Measurements from ENCODE around the gene ZNF124.

ZNF124 gene

DNA sequence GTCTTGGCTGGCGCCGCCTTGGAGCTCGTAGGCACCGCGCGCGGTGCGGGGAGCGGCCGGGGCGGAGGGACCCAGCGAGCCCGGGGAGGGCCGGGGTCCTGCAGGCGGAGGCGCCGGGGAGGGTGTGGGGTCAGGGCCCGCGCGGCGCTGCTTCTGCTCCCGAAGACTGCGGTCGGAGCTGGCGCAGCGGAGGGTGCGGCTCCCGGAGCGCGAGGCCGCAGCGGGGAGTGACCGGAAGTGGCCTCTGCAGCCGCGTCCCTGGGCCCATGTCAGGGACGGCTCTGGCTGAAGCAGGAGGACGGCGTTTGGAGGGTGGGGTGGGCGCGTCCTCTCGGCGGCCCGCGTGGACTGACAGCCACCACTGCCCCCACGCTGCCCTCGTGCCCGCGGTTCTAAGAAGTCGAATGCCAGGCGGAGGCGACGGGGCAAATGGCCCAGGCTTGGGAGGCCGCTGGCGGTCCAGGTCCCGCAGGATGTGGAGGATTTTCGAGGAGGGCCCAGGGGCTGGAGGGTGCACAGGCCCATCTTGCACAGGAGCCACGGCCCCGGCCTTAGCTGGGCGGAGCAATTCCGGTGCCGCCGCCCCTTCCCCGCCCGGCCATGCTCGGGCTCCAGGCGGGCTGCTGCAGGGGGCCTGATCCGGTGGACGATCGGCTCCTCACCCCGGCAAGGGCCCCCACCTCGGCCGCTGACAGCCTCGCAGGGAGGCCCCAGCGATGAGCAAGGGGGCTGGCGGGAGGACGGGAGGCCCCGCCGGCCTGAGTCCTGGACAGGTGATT is 59.9 kb downstream of the ZNF124 start:
- DNase-seq: peak; percentile 22

DNA sequence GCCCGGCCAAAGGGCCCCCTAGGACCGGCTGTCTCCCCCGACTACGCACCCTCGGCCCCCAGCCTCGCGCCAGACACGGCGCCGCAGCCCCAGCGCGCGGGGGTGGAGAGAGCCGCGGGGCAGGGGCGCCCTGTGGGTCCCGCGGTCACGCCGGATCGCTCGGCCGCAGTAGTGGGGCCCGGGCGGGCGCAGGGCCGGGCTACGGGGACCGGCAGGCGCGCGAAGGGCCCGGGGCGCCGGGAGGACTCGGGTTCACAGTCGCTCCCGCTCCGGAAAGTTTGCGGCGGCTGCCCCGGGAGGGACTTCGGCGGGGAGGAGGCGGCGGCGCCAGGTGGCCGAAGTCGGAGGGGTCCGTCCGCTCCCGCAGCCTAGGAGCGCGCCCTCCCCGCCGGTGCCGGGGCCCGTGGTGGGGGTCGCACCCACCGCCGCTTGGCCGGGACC is 60.5 kb downstream of the ZNF124 start:
- DNase-seq: peak; percentile 15

DNA sequence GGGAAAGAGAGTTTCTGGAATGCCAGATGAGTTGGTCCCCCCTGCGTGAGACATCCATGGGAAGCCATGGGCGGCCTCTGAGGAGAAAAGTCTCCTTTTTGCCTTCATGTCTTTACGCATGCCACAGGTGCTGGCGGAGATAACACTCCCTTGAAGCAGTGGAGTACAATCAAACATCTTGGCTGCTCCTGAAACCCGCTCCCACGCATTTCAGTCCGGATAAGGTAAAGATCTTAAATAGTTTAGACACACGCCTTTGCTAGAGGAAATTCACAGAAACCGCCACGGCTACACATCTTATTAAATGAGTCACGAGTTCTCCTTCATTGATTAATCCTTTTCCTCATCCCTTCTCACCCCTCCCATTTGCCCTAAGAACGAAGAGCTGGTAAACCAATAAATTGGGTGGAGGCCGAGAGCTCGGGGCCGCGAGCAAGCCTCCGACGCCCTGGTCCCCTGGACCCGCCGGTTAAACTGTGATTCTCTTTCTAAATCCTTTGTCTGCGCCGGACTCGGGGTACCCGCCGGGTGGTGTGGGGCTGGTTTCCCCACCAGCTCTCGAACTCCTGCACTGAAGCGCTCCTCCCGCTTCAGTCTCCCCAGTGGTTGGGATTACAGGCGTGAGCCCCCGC is 61.1 kb downstream of the ZNF124 start:
- peak; percentile 41 for DNase-seq

DNA sequence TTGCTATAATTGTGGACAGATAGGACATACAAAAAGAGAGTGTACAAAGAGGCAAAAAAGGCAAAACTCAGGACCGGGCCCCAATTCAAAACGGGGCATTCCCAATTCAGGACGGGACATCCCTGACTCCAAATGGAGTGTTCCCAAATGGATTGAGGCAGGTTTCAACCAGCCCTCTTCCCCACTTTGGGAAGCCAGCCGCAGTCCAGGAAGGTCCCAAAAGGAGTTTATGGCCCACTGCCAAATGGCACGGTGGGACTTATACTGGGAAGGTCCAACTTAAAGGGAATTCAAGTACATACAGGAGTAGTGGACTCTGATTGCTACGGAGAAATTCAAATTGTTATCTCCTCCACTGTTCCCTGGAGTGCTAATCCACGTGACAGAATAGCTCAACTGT is 64.1 kb downstream of the ZNF124 start:
- DNase-seq: no peak

DNA sequence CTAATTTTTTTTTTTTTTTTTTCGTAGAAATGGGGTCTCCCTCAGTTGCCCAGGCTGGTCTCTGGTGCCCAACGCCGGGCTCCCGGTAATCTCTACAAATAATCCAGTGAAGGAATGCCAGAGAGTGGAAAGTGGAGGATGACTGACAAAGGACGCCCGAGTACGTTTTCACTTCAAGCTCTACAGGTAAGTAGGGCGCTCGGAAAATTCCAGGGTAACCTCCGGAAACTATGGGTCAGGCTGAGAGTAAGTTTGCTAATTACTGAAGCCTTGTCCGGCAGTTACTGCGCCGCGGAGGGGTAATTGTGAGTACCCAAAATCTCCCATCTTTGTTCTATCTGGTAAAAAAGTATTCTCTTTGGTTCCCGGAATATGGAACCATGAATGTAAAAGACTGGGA is 65.9 kb downstream of the ZNF124 start:
- DNase-seq: no peak

Data from hematopoietic multipotent progenitor cell treated with erythropoietin and hydrocortisone succinate and interleukin-3 and kit ligand, for 6 days (in vitro differentiated cells).